HG03135 (cell line): ENCODE measurements around the gene CLEC4G.
"Not testable (repeated sequence)": the region's sequence is repeated elsewhere in the genome, so short reads cannot be mapped to it uniquely, and the experiment has no call there.

Experiments
- ATAC-seq: cut with Tn5 transposase; IDR thresholded peaks from one replicate; pipeline ENCODE4 v1.9.1; 2021; ENCODE audit warnings: mild to moderate bottlenecking, moderate library complexity; ENCODE audit not compliant: unreplicated experiment

The CLEC4G gene

GRCh38 chr19:7746903-7747884 lies 15.3 kb upstream of the CLEC4G start, which contains the start of gene CD209:
Gene CD209, minus strand, starts transcription at chr19:7747534. Its CDS starts 23 bp downstream, at chr19:7747511.
- ATAC-seq: no peak

- ATAC-seq: not testable (repeated sequence)
These were observed 14.4 kb upstream of the CLEC4G start for GRCh38 chr19:7746306-7746705.

DNA sequence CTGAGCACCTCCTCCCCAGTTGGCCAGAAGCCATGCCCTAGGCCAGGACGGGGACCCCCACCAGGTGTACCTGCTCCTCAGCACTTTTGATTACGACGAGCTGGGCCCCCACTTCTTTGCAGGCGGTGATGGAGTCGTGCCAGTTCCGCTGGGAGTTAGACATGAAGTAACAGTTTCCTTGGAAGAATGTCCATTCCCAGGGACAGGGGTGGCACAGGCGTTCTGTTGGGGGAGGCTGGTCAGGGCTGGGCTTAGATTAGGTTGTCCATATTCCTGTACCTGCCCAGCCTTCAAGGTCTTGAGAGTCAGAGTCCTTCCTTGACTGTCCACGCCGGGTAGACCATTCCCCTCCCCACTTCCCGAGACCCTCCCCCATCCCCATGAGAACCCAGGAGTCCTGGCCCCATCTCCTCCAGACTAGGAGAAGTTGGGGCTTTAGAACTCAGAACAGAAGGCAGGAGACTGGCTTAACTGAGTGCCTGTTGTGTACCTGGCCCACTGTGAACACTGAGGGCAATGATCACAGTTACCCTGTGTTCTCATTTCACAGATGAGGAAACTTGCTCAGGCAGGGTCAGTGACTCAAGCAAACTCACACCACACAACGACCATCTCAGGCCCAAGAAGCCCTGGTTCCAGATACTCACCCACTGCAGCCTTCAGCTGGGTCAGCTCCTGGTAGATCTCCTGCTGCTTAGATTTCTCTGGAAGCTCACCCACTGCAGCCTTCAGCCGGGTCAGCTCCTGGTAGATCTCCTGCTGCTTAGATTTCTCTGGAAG lies 13.2 kb upstream of the CLEC4G start:
- no peak for ATAC-seq

DNA sequence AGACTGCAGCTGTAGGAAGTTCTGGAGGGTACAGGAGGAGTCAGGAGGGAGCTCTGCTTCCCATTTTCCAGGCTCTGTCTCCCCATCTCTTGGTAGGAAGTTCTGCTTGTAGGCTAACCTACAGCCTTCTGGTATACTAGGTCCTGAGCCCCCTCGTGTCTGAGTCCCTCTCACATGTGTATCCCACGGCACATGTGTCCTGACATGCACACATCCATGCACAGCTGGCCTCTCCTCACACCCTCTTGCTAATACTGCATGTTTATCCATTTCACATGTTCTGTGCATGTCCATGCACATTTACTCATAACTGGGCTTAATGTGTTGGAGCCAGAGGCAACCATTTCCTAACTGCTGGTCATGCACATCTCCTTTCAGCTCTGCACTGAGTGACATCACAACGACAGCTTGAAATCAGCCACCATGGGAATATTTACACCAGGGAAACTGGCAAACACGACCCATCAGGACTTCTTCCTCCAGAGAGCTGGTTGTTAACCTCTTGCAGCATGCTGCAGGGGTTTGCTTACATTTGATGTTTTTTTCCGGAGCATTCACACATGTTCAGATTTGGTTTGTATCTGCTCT lies 12.4 kb upstream of the CLEC4G start:
- ATAC-seq: no peak

DNA sequence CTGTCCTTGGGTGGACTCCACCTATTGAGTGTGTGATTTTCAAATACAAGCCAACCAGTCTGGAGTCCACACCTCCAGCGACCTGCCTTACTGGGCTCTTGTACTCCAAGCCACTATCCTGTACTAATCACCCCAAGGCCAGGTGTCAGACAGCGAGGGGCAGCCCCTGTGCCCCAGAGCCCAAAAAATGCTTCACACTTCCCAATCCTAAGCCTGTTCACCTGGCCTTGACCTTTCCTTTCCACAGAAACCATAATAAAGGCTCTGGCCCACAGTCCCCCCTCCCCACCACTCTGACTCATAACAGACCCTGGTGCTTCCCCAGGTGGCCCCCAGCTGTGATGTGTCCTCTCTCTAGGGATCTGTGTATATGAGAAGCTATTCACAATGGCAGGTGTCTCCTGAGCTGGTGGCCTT lies 11.5 kb upstream of the CLEC4G start:
- ATAC-seq: peak; percentile 77

- no peak for ATAC-seq
These were observed 11.1 kb upstream of the CLEC4G start for GRCh38 chr19:7742991-7743390.

DNA sequence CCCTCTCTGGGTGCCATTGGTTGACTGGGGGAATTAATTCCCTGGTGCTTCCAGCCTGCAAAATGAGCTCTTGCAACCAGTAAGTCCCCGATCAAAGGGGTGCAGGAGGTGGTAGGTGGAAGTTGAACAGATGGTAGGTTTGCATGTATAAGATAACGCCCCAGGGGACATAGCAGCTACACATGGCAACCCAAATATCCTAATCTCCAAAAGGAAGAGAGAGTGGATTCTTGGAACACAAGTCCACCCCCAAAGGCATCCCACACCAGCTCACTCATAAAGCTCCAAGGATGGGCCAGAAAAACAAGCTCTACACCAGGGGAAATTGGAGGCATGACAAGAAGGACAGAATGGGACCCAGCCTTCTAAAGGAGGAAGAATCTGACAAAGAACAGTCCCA lies 10.7 kb upstream of the CLEC4G start:
- ATAC-seq: no peak

DNA sequence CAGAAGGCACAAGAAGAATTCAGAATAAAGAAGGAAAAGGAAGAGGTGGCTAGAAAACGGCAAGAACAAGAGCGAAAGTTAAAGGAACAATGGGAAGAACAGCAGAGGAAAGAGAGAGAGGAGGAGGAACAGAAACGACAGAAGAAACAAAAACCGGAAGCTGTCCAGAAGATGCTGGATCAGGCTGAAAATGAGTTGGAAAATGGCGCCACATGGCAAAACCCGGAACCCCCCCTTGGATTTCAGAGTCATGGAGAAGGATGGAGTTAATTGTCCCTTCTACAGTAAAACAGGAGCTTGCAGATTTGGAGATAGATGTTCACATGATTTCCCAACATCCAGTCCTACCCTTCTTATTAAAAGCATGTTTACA lies 8.8 kb upstream of the CLEC4G start:
- ATAC-seq: no peak

GRCh38 chr19:7739801-7740681 lies 8.1 kb upstream of the CLEC4G start:
- no peak for ATAC-seq

DNA sequence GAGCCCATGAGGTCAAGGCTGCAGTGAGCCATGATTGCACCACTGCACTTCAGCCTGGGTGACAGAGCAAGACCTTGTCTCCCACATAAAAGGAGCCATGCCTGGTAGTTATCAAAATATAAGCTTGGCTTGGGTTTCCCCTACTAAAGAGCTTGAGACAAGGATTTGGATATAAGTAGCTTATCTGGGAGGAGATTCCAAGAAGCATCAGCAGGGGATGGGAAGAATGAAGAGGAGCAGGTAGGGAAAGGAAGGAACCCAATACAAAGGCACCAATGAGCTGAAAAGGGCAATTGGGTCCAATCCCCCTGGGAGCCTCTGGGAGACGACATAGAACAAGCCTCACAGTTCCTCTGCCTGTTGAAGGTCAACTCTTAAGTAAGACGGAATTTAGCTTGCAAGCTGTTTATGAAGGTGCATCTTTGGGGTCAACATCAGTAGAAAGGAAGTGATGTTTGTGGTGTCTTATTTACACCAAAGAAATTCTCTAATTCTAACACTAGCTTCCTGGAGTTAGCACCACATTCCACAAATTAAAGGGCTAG lies 7.4 kb upstream of the CLEC4G start:
- no peak for ATAC-seq

GRCh38 chr19:7738023-7738422 lies 6.1 kb upstream of the CLEC4G start:
- ATAC-seq: no peak

- ATAC-seq: no peak
These were observed 5.3 kb upstream of the CLEC4G start for GRCh38 chr19:7737215-7737614.

- no peak for ATAC-seq
These were observed 4.2 kb upstream of the CLEC4G start for GRCh38 chr19:7736148-7736547.

DNA sequence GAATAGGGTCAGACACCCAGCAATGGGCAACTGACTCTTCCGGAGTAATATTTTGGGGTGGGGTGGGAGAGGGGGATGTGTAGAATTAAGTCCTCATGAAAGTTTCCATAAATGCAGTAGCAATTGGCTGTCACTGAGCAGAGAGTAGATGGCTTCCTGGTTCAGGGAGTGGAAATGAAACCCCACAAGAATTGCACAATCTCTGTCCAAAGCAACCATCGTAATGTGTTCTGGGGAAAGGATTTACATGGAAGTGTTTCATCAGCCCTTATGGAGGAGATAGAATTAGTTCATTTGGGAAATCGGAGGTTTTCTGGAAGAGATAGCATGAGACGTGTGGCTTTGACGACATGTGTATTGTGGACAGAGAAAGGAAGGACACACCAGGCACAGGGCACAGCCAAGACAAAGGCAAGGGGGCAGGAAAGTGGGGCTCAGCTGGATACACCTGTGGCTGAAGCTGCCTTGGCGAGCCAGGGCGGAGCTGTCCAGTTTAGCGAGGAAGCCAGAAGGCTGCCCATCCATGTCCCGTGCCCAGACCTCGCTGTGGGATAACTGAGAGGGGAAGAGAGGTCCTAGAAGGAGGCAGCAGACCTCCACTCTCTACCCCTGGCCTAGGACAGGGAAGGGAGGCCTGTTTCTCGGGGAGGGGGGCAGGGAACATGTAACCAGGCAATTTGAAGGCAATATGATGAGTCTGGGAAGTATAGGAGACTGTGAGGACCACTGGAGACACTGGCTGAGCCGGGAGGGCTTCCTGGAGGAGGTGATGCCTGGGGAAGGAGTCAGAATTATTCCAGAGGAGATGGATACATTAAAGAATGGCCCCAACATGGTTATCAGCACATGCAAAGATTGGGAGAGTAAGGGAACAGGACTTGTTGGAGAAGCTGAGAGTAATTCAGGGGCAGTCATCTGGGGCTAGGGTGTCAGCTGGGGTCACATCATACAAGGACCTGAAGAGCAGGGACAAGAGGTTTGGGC lies 2.6 kb upstream of the CLEC4G start:
- ATAC-seq: no peak

GRCh38 chr19:7733376-7733775 lies 1.5 kb upstream of the CLEC4G start:
- no peak for ATAC-seq

GRCh38 chr19:7731615-7732014 lies 295 bp downstream of the CLEC4G start:
- ATAC-seq: no peak

DNA sequence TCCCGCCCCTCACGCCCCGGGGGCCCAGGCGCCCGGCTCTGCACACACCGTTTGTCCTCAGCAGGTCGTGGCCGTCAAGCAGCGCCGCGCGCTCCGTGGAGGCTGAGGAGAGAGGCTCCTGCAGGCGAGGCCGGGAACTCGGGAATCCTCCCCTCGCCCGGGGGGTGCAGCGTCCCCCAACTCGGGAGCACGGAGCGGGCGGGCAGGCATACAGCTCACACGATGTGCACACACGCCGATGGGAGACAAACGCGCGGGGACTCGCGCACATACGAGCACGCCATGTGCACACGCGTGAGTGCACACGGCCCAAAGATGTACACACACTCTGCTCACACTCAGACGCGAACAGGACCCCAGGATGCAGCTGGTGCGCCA lies 703 bp downstream of the CLEC4G start:
- ATAC-seq: no peak

GRCh38 chr19:7730286-7731217 lies 1.4 kb downstream of the CLEC4G start:
- ATAC-seq: no peak
